Liver (tissue), 2 donors: Measurements from ENCODE around the gene GABARAP.

Experiments used
- CTCF ChIP-seq: fragments of 150-350 bp; IDR thresholded peaks from 2 replicates; pipeline ENCODE4 v1.5.1; 2017; ENCODE audit warnings: improper control_type of control experiment, low read depth, low read length; ENCODE audit not compliant: missing input control
- REST ChIP-seq: IDR thresholded peaks from 2 replicates; pipeline ENCODE4 v1.6.1; 2016; ENCODE audit warnings: antibody characterized with exemption, mild to moderate bottlenecking
- donor health status: healthy.

GRCh38 chr17:7221278-7222092, 20.8 kb downstream of the GABARAP start:
- no peak for TF ChIP-seq REST
- TF ChIP-seq CTCF, result no peak
